GM10847 (cell line): ENCODE data around the gene ABHD16A.

Experiments used
- POLR2A ChIP-seq: IDR thresholded peaks from 2 replicates; pipeline ENCODE4 v1.6.1; 2011; ENCODE audit not compliant: insufficient read length; ENCODE audit errors: extremely low read depth

ABHD16A gene

DNA sequence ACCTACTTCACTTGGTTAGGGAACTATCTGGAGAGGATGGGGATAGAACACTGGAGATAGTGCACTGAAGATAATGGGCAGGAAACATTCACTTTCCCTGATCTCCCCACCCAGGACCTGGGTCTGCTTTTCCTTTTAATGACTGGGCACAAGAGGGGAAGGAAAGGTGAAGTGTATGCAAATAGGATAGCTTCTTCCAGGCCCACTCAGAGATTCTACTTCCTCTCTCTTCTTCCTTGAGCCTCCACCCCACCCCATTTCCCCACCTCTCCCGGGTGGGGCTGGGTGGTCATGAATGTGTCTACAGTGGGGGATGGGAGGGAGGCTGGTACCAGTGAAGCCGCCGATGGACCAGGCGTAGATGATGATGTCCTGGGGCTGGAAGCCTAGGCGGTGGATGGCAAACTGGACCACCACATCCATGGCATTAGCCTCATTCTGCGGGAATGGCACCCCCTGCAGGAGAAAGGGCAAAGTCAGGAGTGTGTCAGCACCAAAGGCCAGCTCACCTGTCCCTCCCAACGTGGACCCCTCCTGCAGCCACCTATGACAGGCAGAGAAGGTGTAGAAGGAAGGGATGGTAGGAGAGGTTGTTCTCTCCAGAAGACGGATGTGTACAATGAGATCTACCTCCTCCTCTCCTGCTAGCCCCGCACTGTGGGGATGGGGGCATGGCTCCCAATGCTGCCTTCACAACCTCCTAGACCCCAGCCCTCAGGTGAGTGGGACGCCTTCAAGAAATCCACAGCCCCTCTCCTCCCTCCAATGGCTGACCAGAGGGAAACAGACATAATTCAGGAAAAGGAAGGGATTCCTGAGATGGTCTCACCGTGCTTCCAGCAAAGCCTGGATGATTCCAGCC, 13.6 kb downstream of the ABHD16A start:
- TF ChIP-seq POLR2A, result no peak

DNA sequence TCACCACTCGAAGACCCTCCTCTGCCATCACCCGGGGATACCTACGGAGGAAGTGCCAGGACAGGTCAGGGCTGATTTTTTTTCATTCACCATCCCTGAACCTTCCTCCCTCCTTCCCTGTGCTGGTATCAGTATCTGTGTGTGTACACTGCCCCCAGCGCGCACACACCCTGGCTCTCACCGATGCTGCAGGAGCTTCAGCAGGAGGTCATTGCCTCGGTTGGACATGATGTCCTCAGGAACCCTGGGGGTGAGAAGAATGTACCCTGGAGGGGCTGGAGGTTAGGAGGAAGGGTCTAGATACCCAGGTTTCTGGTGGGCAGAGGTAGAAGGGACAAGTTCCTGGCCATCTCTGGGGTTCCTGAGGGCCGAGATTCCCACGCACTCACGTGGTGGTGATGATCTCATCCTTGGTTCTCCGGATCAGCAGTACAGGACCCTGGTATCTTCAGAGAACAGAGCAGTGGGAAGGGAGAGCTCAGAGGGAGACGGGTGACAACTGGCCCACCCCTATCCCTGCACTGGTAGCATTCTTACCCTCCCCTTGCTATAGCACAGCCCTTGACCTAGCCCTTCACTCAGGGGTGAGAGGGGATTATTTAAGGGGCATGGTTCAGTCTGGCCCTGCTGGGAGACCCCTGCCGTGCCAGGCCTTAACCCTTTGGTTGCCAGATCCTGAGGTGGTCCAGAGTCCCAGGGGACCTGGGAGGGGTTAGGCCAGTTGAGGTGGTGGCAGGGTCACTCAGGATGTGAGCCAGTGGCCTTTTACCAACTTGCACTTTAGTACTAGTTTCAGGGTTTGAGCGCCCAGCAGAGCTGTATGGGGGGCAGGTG, 15.0 kb downstream of the ABHD16A start:
- TF ChIP-seq POLR2A, result no peak

DNA sequence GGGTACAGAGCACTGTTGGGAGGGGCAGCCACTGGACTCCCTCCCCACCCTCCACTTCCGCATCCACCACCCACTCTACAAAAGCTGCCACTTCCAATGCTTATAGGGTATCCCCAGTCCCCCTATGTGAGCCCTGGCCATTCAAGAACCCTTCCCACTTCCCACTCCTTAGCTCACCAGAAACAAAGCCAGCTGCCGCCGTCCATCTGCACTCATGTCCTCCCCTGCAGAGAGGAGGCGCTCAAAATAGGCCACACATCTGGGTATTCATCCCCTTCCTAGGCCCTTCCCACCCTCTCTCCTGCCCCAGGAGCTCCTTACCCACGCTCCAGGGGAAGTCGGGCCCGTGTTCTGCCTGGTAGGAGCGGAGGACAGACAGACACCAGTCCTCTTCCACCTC, 15.8 kb downstream of the ABHD16A start:
- TF ChIP-seq POLR2A, result no peak

DNA sequence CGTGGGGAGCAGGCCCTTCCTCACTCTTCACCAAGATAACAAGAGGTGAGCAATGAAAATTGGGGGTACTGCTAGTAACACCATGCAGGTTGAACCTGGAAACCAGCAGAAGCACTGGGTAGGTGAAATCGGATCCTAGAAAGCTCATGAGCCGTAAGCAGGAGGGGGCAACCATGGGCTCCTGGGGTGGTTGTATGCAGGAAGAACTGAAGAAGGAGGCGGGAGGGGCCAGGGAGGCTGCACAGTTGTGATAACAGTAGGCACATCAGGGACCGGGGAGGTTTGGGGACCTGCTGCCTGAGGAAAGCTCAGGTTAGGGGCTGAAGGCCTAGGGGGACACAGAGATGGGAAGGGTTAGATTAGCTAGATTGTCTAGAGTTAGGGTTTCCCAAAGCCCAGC, 16.6 kb downstream of the ABHD16A start:
- no peak for TF ChIP-seq POLR2A

DNA sequence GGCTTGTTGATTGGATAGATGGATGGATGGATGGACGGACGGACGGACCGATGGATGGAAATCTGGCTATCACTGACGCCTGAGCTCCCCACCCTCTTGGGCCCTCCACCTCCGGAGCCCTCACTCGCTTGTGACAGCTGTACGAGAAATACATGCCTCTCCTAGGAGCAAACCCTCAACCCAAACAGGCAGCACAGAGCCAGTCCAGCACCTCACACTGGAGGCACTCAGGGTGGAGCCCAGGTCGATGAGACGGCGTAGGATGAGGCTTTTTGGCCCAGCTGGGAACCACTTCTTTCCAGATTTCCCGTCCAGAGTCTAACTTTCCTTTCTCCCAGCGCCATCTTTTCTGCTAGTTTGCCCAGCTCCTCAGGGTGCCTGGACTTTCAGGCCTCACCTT, 19.5 kb downstream of the ABHD16A start:
- TF ChIP-seq POLR2A, result no peak

DNA sequence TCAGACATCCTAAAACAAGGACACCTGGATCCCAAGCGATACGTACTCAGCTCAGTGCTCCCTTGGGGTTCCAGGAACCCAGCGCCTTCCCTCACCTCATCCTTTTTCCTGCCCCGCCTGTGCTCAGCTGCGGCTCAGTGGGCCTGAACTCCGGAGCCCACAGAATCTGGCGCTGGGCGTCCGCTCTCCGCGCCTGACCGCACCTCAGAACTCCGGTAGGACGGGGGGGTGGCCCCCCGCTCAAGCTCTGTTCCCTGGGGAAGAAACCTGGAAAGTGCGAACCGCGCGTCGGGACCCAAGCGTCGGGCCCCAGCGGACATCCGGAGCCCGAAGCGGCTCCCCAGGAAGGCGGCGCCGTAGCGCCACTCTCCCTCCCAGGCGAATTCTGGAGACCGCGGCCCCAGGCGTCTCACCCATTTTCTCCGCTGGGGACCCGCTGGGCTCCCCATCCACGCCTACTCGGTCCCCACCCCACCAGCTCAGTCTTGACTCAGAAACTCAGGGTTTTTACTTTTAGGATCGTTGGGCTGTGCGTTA, 21.9 kb downstream of the ABHD16A start:
- no peak for TF ChIP-seq POLR2A

DNA sequence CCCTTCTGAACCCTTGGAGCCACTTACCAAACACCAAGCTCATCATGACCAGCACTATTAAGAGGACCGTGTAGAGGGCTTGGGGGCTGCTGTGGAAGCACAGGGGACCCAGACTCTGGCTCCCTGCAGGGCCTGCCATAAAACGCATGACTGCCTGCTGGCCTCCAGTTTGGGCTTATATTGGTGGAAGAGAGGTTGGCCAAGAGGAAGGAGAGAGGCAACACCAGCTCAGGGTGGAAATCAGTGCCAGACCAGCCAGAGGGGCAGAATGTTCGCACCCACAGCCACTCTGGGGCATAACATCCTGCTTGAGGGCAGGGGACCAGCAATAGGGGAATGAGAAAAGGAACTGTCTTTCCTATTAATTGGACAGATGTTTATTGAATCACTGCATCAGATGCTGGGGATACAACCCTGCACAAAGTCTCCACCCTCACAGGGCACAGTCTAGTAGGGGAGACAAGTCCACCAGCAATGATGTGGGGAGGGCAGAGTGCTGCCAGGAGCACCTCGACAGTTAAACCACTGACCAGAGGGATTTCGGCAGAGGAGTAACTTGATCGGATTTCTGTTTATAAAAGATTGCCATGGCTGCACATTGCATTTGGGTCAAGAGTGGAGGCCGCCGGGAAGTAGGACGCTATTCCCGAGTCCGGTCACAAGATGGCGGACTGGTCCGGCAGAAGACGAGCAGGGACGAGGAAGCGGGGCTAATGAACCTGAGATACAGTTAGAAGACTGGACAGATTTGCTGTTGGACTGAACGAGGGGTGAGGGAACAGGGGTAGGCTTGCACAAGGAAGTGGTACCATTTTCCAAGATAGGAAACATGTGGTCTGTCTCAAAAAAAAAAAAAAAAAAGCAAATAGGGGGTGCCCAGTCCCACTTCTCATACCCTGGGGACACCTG, 22.6 kb downstream of the ABHD16A start, which contains the start of gene LY6G5C:
TSS of gene LY6G5C (minus strand) at position 842 of the 909 bp plus-strand sequence. CDS start at position 148, 694 bp downstream.
- no peak for TF ChIP-seq POLR2A

DNA sequence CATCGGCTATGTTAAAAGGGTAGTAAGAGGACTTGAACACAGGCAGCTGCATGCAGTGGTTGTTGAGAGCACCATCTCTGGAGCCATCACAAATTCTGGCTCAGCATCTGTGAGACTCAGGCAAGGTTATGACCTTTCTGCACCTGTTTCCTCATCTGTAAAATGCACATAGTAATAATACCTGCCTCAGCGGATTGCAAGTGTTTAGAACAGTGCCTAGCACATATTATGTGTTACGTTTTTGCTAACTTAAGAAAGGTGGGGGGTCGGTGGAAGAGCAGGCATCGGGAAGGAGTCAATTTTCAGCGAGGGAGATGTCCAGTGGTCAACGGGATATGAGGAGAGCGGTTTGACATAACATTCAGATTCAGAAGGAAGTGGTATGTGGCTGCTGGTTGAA, 25.2 kb downstream of the ABHD16A start:
- no peak for TF ChIP-seq POLR2A

DNA sequence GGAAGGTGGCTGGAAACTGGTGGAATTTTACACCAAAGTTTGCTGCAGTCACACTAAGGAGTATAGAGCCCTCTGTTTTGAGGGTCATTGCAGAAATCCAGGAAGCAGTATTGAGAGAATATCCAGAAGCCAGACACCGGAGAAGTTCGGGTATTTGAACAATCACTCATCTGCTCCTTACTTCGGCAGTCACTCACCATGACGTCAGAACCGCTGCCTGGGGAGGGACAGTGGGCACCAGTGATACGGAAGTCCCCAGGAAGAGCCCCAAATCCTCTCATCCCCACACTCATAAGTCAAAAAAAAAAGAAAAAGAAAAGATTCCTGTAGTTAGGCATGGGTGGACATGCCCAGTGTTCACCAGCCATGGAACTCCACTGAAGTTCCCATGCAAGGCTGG, 26.2 kb downstream of the ABHD16A start:
- no peak for TF ChIP-seq POLR2A

DNA sequence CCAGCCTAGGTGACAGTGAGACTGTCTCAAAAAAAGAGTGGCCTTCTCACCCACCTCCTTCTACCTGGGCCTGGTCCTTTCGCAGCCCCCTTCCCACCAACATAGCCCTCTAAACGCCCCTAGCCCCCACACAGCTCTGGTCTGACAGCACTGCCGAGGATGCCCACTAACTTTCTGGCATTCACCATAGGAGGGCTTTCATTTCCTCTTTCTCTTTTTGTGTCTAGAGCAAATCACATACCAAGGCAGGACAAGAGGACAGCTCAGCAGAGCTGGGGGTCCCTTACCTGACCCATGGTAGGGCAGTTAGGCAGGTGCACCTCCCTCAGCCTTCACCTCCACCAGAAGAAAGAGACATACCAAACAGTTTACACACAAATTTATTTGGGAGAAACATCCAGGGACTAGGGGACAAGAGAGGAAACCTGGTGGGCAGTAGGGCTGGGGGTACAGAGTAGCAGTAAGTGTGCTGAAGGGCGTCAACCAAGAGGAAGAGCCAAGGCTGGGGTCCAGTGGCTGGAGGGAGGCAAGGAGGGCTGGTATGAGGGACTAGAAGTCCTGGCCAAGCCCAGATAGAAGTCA, 26.7 kb downstream of the ABHD16A start:
- TF ChIP-seq POLR2A, result no peak

DNA sequence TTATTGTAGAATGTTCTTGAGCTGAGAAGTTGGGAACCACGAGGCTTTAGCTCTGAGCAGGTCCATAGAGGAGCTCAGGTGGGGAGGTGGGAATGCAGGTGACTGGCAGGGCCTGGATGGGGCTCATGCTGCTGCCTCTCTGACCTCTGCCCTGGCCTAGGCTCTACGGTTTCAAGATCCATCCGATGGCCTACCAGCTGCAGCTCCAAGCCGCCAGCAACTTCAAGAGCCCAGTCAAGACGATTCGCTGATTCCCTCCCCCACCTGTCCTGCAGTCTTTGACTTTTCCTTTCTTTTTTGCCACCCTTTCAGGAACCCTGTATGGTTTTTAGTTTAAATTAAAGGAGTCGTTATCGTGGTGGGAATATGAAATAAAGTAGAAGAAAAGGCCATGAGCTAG, 33.4 kb downstream of the ABHD16A start, which contains the start of gene LY6G5B:
TSS of gene LY6G5B (plus strand) at position 301 of the 400 bp plus-strand sequence. CDS start 975 bp downstream, outside the sequence.
- TF ChIP-seq POLR2A, result no peak

DNA sequence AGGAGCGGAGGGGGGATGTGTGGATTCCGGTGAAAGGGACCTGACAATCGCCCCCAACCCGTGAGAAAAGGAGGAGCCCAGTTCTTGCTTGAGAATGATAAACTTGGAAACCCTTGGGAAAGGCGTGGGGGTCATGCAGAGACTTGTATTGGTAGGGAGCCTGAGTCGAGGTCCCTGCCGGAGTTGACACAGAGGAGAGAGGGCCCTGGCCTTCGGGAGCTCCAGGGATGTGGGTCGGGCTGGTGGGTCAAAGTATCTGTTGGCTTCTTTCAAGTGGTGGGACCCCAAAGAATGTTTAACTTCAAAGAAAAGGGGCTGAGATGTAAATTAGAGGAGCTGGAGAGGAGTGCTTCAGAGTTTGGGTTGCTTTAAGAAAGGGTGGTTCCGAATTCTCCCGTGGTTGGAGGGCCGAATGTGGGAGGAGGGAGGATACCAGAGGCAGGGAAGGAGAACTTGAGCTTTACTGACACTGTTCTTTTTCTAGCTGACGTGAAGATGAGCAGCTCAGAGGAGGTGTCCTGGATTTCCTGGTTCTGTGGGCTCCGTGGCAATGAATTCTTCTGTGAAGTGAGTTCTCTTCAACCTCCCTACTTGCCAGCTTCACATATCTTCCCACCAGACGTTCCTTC, 36.7 kb downstream of the ABHD16A start:
- TF ChIP-seq POLR2A, result no peak

DNA sequence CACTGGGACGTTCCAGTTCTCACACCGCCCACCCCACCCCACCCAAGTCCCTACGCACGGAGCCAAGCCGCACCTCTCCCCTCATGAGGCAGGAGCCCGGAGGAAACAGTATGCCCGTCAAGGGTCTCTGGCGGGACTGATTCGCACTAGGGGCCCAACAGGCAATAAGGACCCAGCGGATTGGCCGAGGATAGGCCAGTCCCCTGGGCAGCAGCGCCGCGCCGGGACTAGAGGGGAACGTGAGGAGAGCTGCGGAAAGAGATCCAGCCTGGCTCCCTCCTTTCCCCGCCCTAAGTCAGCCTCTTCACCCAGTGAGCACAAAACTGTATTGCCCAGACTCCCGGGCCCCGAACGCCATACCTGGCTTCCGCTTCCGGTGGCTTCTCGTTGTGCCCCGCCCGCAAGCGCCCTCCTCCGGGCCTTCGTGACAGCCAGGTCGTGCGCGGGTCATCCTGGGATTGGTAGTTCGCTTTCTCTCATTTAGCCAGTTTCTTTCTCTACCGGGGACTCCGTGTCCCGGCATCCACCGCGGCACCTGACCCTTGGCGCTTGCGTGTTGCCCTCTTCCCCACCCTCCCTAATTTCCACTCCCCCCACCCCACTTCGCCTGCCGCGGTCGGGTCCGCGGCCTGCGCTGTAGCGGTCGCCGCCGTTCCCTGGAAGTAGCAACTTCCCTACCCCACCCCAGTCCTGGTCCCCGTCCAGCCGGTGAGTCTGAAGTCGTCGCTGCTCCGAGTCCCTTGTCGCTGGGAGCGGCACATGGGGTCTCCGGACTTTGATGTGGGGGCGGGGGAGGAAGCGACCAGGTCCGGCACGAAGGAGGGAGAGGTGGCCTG, 37.4 kb downstream of the ABHD16A start, which contains the start of gene CSNK2B:
TSS of gene CSNK2B (plus strand) at position 580 of the 836 bp plus-strand sequence. CDS start 752 bp downstream, outside the sequence.
- peak; percentile 78 for TF ChIP-seq POLR2A
